ENCODE measurements around the gene MYLK. TPM values are rescaled to one million over a fixed set of nuclear protein-coding genes. Genes with fewer than 3 reads are reported as not detected.

MYLK gene
- total and polyA plus RNA-seq, 2 experiments from 2014 or later: 13.1 to 27.1 TPM

DNA sequence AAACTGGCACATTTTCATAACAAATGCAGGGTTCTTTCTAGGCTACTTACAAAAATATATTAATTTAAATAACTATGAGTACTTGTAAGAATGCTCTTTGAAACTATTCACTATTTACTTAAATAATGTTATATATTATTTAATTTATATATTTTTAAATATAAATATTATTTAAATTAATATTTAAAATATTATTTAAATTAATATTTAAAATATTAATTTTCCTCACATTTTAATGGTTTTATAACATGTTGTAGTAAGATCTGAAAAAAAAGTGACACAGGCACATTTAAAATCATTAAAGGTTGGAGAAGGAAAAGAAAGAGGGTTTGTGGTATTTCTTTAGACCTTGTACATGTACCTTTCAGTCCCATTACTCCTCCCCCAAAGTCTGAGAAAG lies 42.3 kb upstream of the MYLK start:
- Histone ChIP-seq H3K27ac (no peak overlapping the region), H3K9me3 (ENCODE audit: low read depth) (no peaks in the 10 kb centered on the region), H3K79me2 (no peaks in the 10 kb centered on the region), H4K20me1 (ENCODE audit: insufficient read depth, poor library complexity, severe bottlenecking) (no peaks in the 10 kb centered on the region), H3K36me3 (replicated peaks; ENCODE audit: insufficient read depth, low read depth) (no peaks in the 10 kb centered on the region), H3K4me2 (no peak overlapping the region), H3K27me3 (no peaks in the 10 kb centered on the region), H3K4me1 (ENCODE audit: insufficient read depth) (no peaks in the 10 kb centered on the region), H2AFZ (no peak overlapping the region), H3K9me2 (replicated peaks; ENCODE audit: insufficient read depth) (no peaks in the 10 kb centered on the region), H3K4me3 (no peak overlapping the region)
- no peak for TF ChIP-seq EZH2phosphoT487 (IDR thresholded peaks at IDR 0.05; ENCODE audit: low read depth, severe bottlenecking, unreplicated experiment)
- TF ChIP-seq EZH2 (IDR thresholded peaks at IDR 0.05; ENCODE audit: borderline replicate concordance): no peak
- TF ChIP-seq, protein P1, sequence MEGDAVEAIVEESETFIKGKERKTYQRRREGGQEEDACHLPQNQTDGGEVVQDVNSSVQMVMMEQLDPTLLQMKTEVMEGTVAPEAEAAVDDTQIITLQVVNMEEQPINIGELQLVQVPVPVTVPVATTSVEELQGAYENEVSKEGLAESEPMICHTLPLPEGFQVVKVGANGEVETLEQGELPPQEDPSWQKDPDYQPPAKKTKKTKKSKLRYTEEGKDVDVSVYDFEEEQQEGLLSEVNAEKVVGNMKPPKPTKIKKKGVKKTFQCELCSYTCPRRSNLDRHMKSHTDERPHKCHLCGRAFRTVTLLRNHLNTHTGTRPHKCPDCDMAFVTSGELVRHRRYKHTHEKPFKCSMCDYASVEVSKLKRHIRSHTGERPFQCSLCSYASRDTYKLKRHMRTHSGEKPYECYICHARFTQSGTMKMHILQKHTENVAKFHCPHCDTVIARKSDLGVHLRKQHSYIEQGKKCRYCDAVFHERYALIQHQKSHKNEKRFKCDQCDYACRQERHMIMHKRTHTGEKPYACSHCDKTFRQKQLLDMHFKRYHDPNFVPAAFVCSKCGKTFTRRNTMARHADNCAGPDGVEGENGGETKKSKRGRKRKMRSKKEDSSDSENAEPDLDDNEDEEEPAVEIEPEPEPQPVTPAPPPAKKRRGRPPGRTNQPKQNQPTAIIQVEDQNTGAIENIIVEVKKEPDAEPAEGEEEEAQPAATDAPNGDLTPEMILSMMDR (IDR thresholded peaks at IDR 0.05; ENCODE audit: poor library complexity): no peak
- no peak for DNase-seq (ENCODE audit: low spot score)

DNA sequence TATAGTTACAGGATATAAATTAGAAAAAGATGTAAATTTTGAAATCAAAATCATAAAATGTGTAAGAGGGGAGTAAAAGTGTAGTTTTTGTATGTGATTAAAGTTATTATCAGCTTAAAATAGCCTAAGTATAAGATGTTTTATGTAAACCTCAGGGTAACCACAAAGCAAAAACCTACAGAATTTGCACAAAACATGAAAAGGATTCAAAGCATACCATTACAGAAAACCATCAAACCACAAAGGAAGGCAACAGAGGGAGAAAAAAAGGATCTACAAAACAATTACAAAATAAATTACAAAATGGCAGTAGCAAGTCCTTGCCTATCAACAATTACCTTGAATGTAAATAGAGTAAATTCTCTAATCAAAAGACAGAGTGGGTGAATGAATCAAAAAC lies 36.7 kb upstream of the MYLK start:
- Histone ChIP-seq H3K27ac (no peak overlapping the region), H3K9me2 (replicated peaks; ENCODE audit: insufficient read depth) (no peaks in the 10 kb centered on the region), H3K36me3 (replicated peaks; ENCODE audit: insufficient read depth, low read depth) (no peaks in the 10 kb centered on the region), H3K4me2 (no peak overlapping the region), H2AFZ (no peak overlapping the region), H3K9me3 (ENCODE audit: low read depth) (no peaks in the 10 kb centered on the region), H3K4me1 (ENCODE audit: insufficient read depth) (no peaks in the 10 kb centered on the region), H3K4me3 (no peak overlapping the region), H3K27me3 (no peaks in the 10 kb centered on the region), H4K20me1 (ENCODE audit: insufficient read depth, poor library complexity, severe bottlenecking) (no peaks in the 10 kb centered on the region), H3K79me2 (no peaks in the 10 kb centered on the region)
- DNase-seq (ENCODE audit: low spot score): no peak
- no peak for TF ChIP-seq EZH2phosphoT487 (IDR thresholded peaks at IDR 0.05; ENCODE audit: low read depth, severe bottlenecking, unreplicated experiment)
- TF ChIP-seq EZH2 (IDR thresholded peaks at IDR 0.05; ENCODE audit: borderline replicate concordance): no peak
- TF ChIP-seq, protein P1 (IDR thresholded peaks at IDR 0.05; ENCODE audit: poor library complexity): no peak

DNA sequence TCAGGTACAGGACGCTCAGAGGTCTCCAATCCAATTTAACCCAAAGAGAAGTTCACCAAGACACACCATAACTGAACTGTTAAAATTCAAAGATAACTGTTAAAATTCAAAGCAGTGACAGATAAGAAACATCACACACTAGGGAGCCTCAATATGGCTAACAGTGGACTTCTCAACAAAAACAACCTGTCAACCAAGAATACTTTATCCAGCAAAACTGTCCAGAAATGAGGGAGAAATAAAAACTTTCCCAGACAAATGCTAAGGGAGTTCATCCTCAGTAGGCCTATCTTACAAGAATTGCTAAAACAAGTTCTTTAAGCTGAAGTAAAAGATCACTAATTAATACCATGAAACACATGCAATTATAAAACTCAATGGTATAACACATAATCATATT lies 36.3 kb upstream of the MYLK start:
- no peak for TF ChIP-seq EZH2 (IDR thresholded peaks at IDR 0.05; ENCODE audit: borderline replicate concordance)
- TF ChIP-seq, protein P1 (IDR thresholded peaks at IDR 0.05; ENCODE audit: poor library complexity): no peak
- no peak for TF ChIP-seq EZH2phosphoT487 (IDR thresholded peaks at IDR 0.05; ENCODE audit: low read depth, severe bottlenecking, unreplicated experiment)
- Histone ChIP-seq H3K4me2 (no peak overlapping the region), H3K27ac (no peak overlapping the region), H3K79me2 (no peaks in the 10 kb centered on the region), H3K4me1 (ENCODE audit: insufficient read depth) (no peaks in the 10 kb centered on the region), H3K4me3 (no peak overlapping the region), H4K20me1 (ENCODE audit: insufficient read depth, poor library complexity, severe bottlenecking) (no peaks in the 10 kb centered on the region), H3K9me2 (replicated peaks; ENCODE audit: insufficient read depth) (no peaks in the 10 kb centered on the region), H3K27me3 (no peaks in the 10 kb centered on the region), H3K36me3 (replicated peaks; ENCODE audit: insufficient read depth, low read depth) (no peaks in the 10 kb centered on the region), H3K9me3 (ENCODE audit: low read depth) (no peaks in the 10 kb centered on the region), H2AFZ (no peak overlapping the region)
- DNase-seq (ENCODE audit: low spot score): no peak
- WGBS (ENCODE audit: low lambda C conversion rate, missing lambda C conversion rate): 97% methylated on average over 1 of the region's 1 CpG

DNA sequence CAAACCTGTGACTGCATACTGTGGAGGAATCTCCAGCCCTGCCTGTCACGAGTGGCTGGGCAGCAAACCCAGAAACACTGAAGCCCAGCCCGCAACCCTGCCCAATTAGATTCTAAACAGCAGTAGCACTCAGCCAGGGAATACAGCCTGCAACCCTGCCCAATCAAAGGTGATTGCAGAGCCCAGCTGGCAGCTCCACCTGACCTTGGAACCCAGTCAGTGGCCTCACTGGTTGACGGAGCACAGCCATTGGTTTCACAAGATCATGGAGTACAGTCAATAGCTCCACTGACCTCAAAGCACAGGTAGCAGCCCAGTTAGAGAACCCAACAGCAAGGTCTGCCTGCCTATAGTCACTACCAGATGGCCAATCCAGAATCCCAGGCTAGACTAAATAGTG lies 35.2 kb upstream of the MYLK start:
- H3K4me3 ChIP-seq: no peak overlapping the region
- no peak for TF ChIP-seq EZH2 (IDR thresholded peaks at IDR 0.05; ENCODE audit: borderline replicate concordance)
- TF ChIP-seq, protein P1 (IDR thresholded peaks at IDR 0.05; ENCODE audit: poor library complexity): no peak
- TF ChIP-seq EZH2phosphoT487 (IDR thresholded peaks at IDR 0.05; ENCODE audit: low read depth, severe bottlenecking, unreplicated experiment): no peak
- no peaks in the 10 kb centered on the region for H3K4me1 ChIP-seq (ENCODE audit: insufficient read depth)
- 96% methylated on average over 3 of the region's 3 CpGs for WGBS (ENCODE audit: low lambda C conversion rate, missing lambda C conversion rate)
- H3K36me3 ChIP-seq (replicated peaks; ENCODE audit: insufficient read depth, low read depth): no peaks in the 10 kb centered on the region
- H2AFZ ChIP-seq: no peak overlapping the region
- H3K9me2 ChIP-seq (replicated peaks; ENCODE audit: insufficient read depth): no peaks in the 10 kb centered on the region
- no peaks in the 10 kb centered on the region for H3K79me2 ChIP-seq
- H3K9me3 ChIP-seq (ENCODE audit: low read depth): no peaks in the 10 kb centered on the region
- H3K4me2 ChIP-seq: no peak overlapping the region
- H4K20me1 ChIP-seq (ENCODE audit: insufficient read depth, poor library complexity, severe bottlenecking): no peaks in the 10 kb centered on the region
- no peaks in the 10 kb centered on the region for H3K27me3 ChIP-seq
- no peak for DNase-seq (ENCODE audit: low spot score)
- H3K27ac ChIP-seq: no peak overlapping the region
